DOHH2 (cell line): ENCODE results near the gene ZKSCAN2.

Source experiments
- H3F3A ChIP-seq: fragments of 200-600 bp; sonication (generic), shearing (Covaris generic); 2 replicates; pipeline ENCODE4 v1.6.0; 2016; ENCODE audit warnings: antibody characterized with exemption, mild to moderate bottlenecking; ENCODE audit not compliant: control insufficient read depth, insufficient read depth
- H3K27ac ChIP-seq: fragments of 200-600 bp; sonication (generic); 2 replicates; pipeline ENCODE4 v1.5.1; 2014; ENCODE audit warnings: low read depth, mild to moderate bottlenecking, low read length, moderate library complexity
- H3K27me3 ChIP-seq: fragments of 200-600 bp; sonication (generic); 2 replicates; pipeline ENCODE4 v1.6.1; 2014; ENCODE audit warnings: mild to moderate bottlenecking, low read length, mixed read lengths; ENCODE audit not compliant: control insufficient read depth
- H3K36me3 ChIP-seq: fragments of 200-600 bp; sonication (generic); 2 replicates; pipeline ENCODE4 v1.6.1; 2014; ENCODE audit warnings: mild to moderate bottlenecking, low read length, moderate library complexity, mixed read lengths; ENCODE audit not compliant: control insufficient read depth
- H3K4me1 ChIP-seq: fragments of 200-600 bp; sonication (generic); 2 replicates; pipeline ENCODE4 v1.6.1; 2014; ENCODE audit warnings: mild to moderate bottlenecking, low read length, mixed read lengths; ENCODE audit not compliant: control insufficient read depth
- H3K4me2 ChIP-seq: fragments of 200-600 bp; sonication (generic); 2 replicates; pipeline ENCODE4 v1.6.0; 2014; ENCODE audit warnings: mild to moderate bottlenecking, low read length, moderate library complexity
- H3K4me3 ChIP-seq: fragments of 200-600 bp; sonication (generic); 2 replicates; pipeline ENCODE4 v1.5.1; 2014; ENCODE audit warnings: mild to moderate bottlenecking, low read length, mixed read lengths
- H3K79me2 ChIP-seq: fragments of 200-600 bp; sonication (generic); 2 replicates; pipeline ENCODE4 v1.6.1; 2014; ENCODE audit warnings: mild to moderate bottlenecking, low read length, mixed read lengths; ENCODE audit not compliant: control insufficient read depth
- H3K9me2 ChIP-seq: fragments of 200-600 bp; sonication (generic); replicated peaks from 2 replicates; pipeline ENCODE4 v1.6.1; 2014; ENCODE audit warnings: mild to moderate bottlenecking, low read length, mixed read lengths; ENCODE audit not compliant: control insufficient read depth
- H3K9me3 ChIP-seq: fragments of 200-600 bp; sonication (generic); 2 replicates; pipeline ENCODE4 v1.6.1; 2014; ENCODE audit warnings: antibody characterized with exemption, low read length, mixed read lengths; ENCODE audit not compliant: control insufficient read depth, insufficient read depth
- H4K20me1 ChIP-seq: fragments of 200-600 bp; sonication (generic); 2 replicates; pipeline ENCODE4 v1.6.0; 2014; ENCODE audit warnings: low read depth, mild to moderate bottlenecking, antibody characterized with exemption, low read length, moderate library complexity; ENCODE audit not compliant: control insufficient read depth, insufficient read depth
- EZH2phosphoT487 ChIP-seq: fragments of 200-600 bp; sonication (generic); IDR thresholded peaks from 2 replicates; pipeline ENCODE4 v1.6.1; 2017; ENCODE audit warnings: borderline replicate concordance, mild to moderate bottlenecking, antibody characterized with exemption, low read length, moderate library complexity, mixed read lengths
- TF ChIP-seq, protein P1 (sequence below): fragments of 200-600 bp; sonication (generic); IDR thresholded peaks from one replicate; pipeline ENCODE4 v1.5.1; 2014; ENCODE audit warnings: antibody characterized with exemption, mild to moderate bottlenecking, low read depth, low read length; ENCODE audit not compliant: poor library complexity, severe bottlenecking

Gene ZKSCAN2

DNA sequence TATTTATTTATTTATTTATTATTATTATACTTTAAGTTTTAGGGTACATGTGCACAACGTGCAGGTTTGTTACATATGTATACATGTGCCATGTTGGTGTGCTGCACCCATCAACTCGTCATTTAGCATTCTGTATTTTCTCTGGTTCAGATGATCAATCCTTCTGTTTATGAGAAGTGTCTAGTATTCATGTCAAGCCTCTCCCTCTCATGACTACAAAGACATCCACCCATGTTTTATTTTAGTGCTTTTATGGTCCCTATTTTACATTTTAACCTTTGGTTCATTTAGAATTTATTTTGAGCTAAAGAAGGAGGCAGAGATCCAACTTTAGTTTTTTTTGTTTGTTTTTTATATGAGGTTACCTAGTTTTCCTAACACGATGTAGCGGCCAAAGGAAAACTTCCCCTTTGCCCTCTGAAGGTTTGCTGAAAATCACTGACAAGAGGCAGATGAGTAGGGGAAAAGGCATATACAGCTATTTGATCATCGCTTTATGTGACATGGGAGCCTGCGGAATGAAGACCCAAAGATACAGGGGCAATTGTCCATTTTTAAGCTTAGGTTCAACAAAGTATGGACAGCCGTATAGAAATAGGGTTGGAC is 63.3 kb downstream of the ZKSCAN2 start:
- H3K79me2 ChIP-seq = no peaks in the 10 kb centered on the region
- no peaks in the 10 kb centered on the region for H3K9me3 ChIP-seq
- no peaks in the 10 kb centered on the region for H3F3A ChIP-seq
- no peak overlapping the region for H3K4me3 ChIP-seq
- H4K20me1 ChIP-seq = no peaks in the 10 kb centered on the region
- TF ChIP-seq EZH2phosphoT487 = no peak
- TF ChIP-seq, protein P1, sequence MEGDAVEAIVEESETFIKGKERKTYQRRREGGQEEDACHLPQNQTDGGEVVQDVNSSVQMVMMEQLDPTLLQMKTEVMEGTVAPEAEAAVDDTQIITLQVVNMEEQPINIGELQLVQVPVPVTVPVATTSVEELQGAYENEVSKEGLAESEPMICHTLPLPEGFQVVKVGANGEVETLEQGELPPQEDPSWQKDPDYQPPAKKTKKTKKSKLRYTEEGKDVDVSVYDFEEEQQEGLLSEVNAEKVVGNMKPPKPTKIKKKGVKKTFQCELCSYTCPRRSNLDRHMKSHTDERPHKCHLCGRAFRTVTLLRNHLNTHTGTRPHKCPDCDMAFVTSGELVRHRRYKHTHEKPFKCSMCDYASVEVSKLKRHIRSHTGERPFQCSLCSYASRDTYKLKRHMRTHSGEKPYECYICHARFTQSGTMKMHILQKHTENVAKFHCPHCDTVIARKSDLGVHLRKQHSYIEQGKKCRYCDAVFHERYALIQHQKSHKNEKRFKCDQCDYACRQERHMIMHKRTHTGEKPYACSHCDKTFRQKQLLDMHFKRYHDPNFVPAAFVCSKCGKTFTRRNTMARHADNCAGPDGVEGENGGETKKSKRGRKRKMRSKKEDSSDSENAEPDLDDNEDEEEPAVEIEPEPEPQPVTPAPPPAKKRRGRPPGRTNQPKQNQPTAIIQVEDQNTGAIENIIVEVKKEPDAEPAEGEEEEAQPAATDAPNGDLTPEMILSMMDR = no peak
- H3K27ac ChIP-seq = no peak overlapping the region
- no peaks in the 10 kb centered on the region for H3K27me3 ChIP-seq
- no peak overlapping the region for H3K4me2 ChIP-seq
- H3K9me2 ChIP-seq = no peaks in the 10 kb centered on the region
- no peaks in the 10 kb centered on the region for H3K36me3 ChIP-seq
- no peaks in the 10 kb centered on the region for H3K4me1 ChIP-seq

DNA sequence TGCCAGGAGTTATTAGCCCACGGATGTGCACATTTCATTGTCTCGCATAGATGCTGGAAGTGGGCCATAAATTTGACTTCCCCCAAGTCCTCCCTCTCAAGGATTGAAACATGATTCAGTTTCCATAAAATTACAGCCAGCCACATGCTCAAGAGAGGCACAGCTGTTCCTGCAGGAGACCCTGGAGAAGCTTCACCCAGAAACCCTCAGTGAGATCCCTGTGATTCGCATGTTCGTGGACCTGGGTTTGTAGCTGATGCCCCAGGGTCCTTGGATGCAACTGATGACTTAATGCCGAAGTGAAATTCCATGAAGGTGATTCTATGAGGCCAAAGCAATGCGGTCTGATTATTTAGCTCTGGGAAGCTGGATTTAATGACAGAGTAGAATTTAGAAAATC is 65.5 kb downstream of the ZKSCAN2 start:
- Histone ChIP-seq H3K36me3 (no peaks in the 10 kb centered on the region), H3K4me1 (no peaks in the 10 kb centered on the region), H3K9me2 (no peaks in the 10 kb centered on the region), H3K4me3 (no peak overlapping the region), H3K4me2 (no peak overlapping the region), H3K79me2 (no peaks in the 10 kb centered on the region), H3F3A (no peaks in the 10 kb centered on the region), H3K27me3 (no peaks in the 10 kb centered on the region), H3K27ac (no peak overlapping the region), H4K20me1 (no peaks in the 10 kb centered on the region), H3K9me3 (no peaks in the 10 kb centered on the region)
- TF ChIP-seq, protein P1 = no peak
- no peak for TF ChIP-seq EZH2phosphoT487

DNA sequence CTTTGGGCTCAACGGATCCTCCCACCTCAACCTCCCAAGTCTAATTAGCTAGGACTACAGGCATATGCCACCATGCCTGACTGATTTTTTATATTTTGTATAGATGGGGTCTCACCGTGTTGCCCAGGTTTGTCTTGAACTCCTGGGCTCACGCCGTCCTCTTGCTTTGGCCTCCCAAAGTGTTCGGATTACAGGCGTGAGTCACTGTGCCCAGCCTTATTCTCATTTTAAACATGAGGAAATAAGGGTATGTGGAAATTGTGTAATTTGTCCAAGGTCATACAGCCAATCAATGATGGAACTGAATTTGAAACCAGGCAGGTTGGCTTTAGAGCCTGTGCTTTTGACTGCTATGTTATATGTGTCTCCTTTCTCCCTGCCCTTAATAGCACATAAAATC is 68.3 kb downstream of the ZKSCAN2 start:
- Histone ChIP-seq H3F3A (no peaks in the 10 kb centered on the region), H3K4me2 (no peak overlapping the region), H3K36me3 (no peaks in the 10 kb centered on the region), H3K4me1 (no peaks in the 10 kb centered on the region), H3K27ac (no peak overlapping the region), H4K20me1 (no peaks in the 10 kb centered on the region), H3K79me2 (no peaks in the 10 kb centered on the region), H3K9me2 (no peaks in the 10 kb centered on the region), H3K27me3 (no peaks in the 10 kb centered on the region), H3K9me3 (no peaks in the 10 kb centered on the region), H3K4me3 (no peak overlapping the region)
- TF ChIP-seq, protein P1 = no peak
- no peak for TF ChIP-seq EZH2phosphoT487

DNA sequence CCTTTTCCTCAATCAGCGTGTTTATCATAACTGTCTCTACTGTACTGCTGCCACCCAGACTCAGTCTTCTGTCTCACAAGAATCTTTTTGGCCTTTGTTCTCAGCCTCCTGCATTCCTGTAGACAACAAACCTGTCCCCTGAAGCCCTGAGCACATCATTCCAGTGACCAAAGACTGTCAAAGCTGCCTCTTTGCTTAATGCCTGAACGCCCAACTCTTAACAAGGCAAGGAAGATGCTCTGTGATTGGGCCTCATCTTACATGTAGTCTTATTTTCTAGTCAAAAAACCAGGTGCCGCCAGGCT is 70.2 kb downstream of the ZKSCAN2 start:
- Histone ChIP-seq H3K4me2 (no peak overlapping the region), H3K27ac (no peak overlapping the region), H3K4me3 (no peak overlapping the region), H3F3A (no peaks in the 10 kb centered on the region), H3K9me3 (no peaks in the 10 kb centered on the region), H3K36me3 (no peaks in the 10 kb centered on the region), H3K4me1 (no peaks in the 10 kb centered on the region), H3K27me3 (no peaks in the 10 kb centered on the region), H3K9me2 (no peaks in the 10 kb centered on the region), H4K20me1 (no peaks in the 10 kb centered on the region), H3K79me2 (no peaks in the 10 kb centered on the region)
- no peak for TF ChIP-seq EZH2phosphoT487
- TF ChIP-seq, protein P1 = no peak
